Measurements from ENCODE around the gene CSPG5. TPM values are rescaled to one million over a fixed set of nuclear protein-coding genes. Genes with fewer than 3 reads are reported as not detected.

CSPG5 gene
- total RNA-seq, 2 experiments from 2014 or later = 0.39 TPM; not detected in 1

DNA sequence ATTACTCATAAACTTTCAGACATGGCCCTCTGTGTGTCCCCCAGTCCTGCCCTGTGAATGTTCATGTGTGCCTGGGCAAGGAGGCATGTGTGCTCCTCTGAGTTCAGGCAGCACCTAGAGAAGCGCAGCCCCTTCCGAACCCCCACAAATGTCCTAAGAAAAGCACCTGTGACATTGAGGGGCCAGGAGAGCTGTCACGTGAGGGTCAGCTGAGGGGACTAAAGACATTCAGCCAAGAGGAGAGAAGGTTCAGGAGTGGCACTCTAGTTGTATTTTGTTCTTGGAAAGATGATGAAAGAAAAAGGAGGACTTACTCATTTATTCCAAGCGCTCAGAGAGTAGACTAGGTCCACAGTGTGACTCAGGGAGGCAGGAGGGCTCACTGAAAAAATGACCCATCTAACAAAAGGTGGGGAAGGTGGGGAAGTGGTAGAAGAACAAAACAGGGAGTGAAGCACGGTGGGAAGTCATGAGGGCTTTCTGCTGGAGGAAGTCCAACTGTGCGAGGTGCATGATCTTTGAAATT is 37.0 kb downstream of the CSPG5 start:
- ATAC-seq (ENCODE audit: poor library complexity) (no peak), DNase-seq (no peak)
- H3K4me1 Mint-ChIP-seq (ENCODE audit: low read depth) = no peaks in the 10 kb centered on the region
- Histone ChIP-seq H3K4me1 (ENCODE audit: insufficient read depth, low read length) (no peaks in the 10 kb centered on the region), H3K4me3 (ENCODE audit: low read length) (no peak overlapping the region), H3K27me3 (ENCODE audit: control insufficient read depth in 1 of 2, insufficient read depth in 2 of 2, low read length in 2 of 2) (no peaks in the 10 kb centered on the region), H3K27ac (ENCODE audit: low read depth in 1 of 2, low read length in 2 of 2) (no peak overlapping the region), H3K9me3 (ENCODE audit: control insufficient read depth in 1 of 2, insufficient read depth in 1 of 2, low read length in 2 of 2) (no peaks in the 10 kb centered on the region), H3K36me3 (ENCODE audit: insufficient read depth, low read length) (no peaks in the 10 kb centered on the region)
- CTCF ChIA-PET = no interaction called here
- H3K27me3 Mint-ChIP-seq = no peaks in the 10 kb centered on the region
- TF ChIP-seq, protein P1, sequence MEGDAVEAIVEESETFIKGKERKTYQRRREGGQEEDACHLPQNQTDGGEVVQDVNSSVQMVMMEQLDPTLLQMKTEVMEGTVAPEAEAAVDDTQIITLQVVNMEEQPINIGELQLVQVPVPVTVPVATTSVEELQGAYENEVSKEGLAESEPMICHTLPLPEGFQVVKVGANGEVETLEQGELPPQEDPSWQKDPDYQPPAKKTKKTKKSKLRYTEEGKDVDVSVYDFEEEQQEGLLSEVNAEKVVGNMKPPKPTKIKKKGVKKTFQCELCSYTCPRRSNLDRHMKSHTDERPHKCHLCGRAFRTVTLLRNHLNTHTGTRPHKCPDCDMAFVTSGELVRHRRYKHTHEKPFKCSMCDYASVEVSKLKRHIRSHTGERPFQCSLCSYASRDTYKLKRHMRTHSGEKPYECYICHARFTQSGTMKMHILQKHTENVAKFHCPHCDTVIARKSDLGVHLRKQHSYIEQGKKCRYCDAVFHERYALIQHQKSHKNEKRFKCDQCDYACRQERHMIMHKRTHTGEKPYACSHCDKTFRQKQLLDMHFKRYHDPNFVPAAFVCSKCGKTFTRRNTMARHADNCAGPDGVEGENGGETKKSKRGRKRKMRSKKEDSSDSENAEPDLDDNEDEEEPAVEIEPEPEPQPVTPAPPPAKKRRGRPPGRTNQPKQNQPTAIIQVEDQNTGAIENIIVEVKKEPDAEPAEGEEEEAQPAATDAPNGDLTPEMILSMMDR (IDR thresholded peaks at IDR 0.05) = no peak
- no peak overlapping the region for H3K4me3 Mint-ChIP-seq
- no peaks in the 10 kb centered on the region for H3K36me3 Mint-ChIP-seq (ENCODE audit: low read depth)
- no peak overlapping the region for H3K27ac Mint-ChIP-seq
- no peaks in the 10 kb centered on the region for H3K9me3 Mint-ChIP-seq
- intact Hi-C loops (cut with DNase I, micrococcal nuclease) = no loop called here
- POLR2A ChIA-PET = no interaction called here

DNA sequence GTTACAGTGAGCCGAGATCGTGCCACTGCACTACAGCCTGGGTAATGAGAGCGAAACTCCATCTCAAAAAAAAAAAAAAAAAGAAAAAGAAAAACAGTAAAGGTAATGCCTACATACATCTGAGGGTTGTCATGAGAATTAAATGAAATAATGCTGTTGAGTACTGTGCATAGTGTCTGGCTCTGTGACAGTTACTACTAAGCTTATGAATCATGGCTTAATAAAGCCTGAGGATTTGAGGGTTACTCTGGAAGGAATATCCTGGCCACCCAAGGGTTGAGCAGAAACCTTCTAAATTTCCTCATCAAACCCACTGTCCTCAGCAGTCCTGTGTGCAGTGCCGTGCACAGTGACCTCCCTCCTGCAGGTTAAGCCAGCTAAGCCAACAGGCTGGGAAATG is 38.4 kb downstream of the CSPG5 start:
- DNase-seq (no peak), ATAC-seq (ENCODE audit: poor library complexity) (no peak)
- Mint-ChIP-seq H3K9me3 (no peaks in the 10 kb centered on the region), H3K27ac (no peak overlapping the region), H3K4me3 (no peak overlapping the region), H3K4me1 (ENCODE audit: low read depth) (no peaks in the 10 kb centered on the region), H3K36me3 (ENCODE audit: low read depth) (no peaks in the 10 kb centered on the region), H3K27me3 (no peaks in the 10 kb centered on the region)
- no peaks in the 10 kb centered on the region for H3K36me3 ChIP-seq (ENCODE audit: insufficient read depth, low read length)
- intact Hi-C loops (cut with DNase I, micrococcal nuclease) = no loop called here
- H3K27ac ChIP-seq (ENCODE audit: low read depth in 1 of 2, low read length in 2 of 2) = no peak overlapping the region
- CTCF ChIA-PET = no interaction called here
- no peaks in the 10 kb centered on the region for H3K9me3 ChIP-seq (ENCODE audit: control insufficient read depth in 1 of 2, insufficient read depth in 1 of 2, low read length in 2 of 2)
- H3K4me3 ChIP-seq (ENCODE audit: low read length) = no peak overlapping the region
- POLR2A ChIA-PET = no interaction called here
- no peaks in the 10 kb centered on the region for H3K27me3 ChIP-seq (ENCODE audit: control insufficient read depth in 1 of 2, insufficient read depth in 2 of 2, low read length in 2 of 2)
- TF ChIP-seq, protein P1 (IDR thresholded peaks at IDR 0.05) = no peak
- no peaks in the 10 kb centered on the region for H3K4me1 ChIP-seq (ENCODE audit: insufficient read depth, low read length)

GRCh38 chr3:47536967-47537366 is 41.7 kb downstream of the CSPG5 start:
- Mint-ChIP-seq H3K4me3 (no peak overlapping the region), H3K9me3 (no peaks in the 10 kb centered on the region), H3K4me1 (ENCODE audit: low read depth) (no peaks in the 10 kb centered on the region), H3K27me3 (peaks cover 3% of the 10 kb centered on the region), H3K36me3 (ENCODE audit: low read depth) (no peaks in the 10 kb centered on the region), H3K27ac (no peak overlapping the region)
- intact Hi-C loops (cut with DNase I, micrococcal nuclease) = no loop called here
- POLR2A ChIA-PET = no interaction called here
- no peaks in the 10 kb centered on the region for H3K4me1 ChIP-seq (ENCODE audit: insufficient read depth, low read length)
- CTCF ChIA-PET = no interaction called here
- no peak overlapping the region for H3K4me3 ChIP-seq (ENCODE audit: low read length)
- no peaks in the 10 kb centered on the region for H3K36me3 ChIP-seq (ENCODE audit: insufficient read depth, low read length)
- no peaks in the 10 kb centered on the region for H3K9me3 ChIP-seq (ENCODE audit: control insufficient read depth in 1 of 2, insufficient read depth in 1 of 2, low read length in 2 of 2)
- TF ChIP-seq, protein P1 (IDR thresholded peaks at IDR 0.05) = no peak
- H3K27ac ChIP-seq (ENCODE audit: low read depth in 1 of 2, low read length in 2 of 2) = no peak overlapping the region
- DNase-seq = no peak
- no peaks in the 10 kb centered on the region for H3K27me3 ChIP-seq (ENCODE audit: control insufficient read depth in 1 of 2, insufficient read depth in 2 of 2, low read length in 2 of 2)
- ATAC-seq (ENCODE audit: poor library complexity) = no peak

Data from CD4-positive, alpha-beta T cell (primary cell).